Lung (tissue), 12 donors: Measurements from ENCODE around the gene PCDHGA7. TPM values are rescaled to one million over a fixed set of nuclear protein-coding genes. Genes with fewer than 3 reads are reported as not detected.

Experiments used
- ATAC-seq: fragments of 200-7000 bp; cut with Tn5 transposase; one replicate; pipeline ENCODE4 v1.9.1; 2020; ENCODE audit warnings: moderate number of reproducible peaks; ENCODE audit not compliant: insufficient read depth, low FRiP score
- DNase-seq, 3 donors: peaks; one replicate each; pipeline ENCODE4 v3.0.0-alpha.2; 2013 to 2017
- H3K27ac ChIP-seq, 2 donors: one replicate each; pipeline ENCODE4 v1.5.1; 2013; ENCODE audit warnings: mild to moderate bottlenecking in 2 of 2, moderate library complexity in 2 of 2, control low read depth in 1 of 2, inconsistent platforms in 1 of 2, low read depth in 1 of 2, low read length in 1 of 2
- H3K27me3 ChIP-seq, 3 donors: one replicate each; pipeline ENCODE4 v1.5.1; 2013; ENCODE audit warnings: low read length in 2 of 3; ENCODE audit not compliant: control insufficient read depth in 3 of 3, insufficient read depth in 3 of 3
- H3K36me3 ChIP-seq, 4 donors: one replicate each; pipeline ENCODE4 v1.5.1; 2013; ENCODE audit warnings: low read length in 4 of 4, mild to moderate bottlenecking in 1 of 4, moderate library complexity in 1 of 4; ENCODE audit not compliant: control insufficient read depth in 4 of 4, insufficient read depth in 4 of 4
- H3K4me1 ChIP-seq, 5 donors: one replicate each; pipeline ENCODE4 v1.5.1; 2013; ENCODE audit warnings: low read length in 5 of 5, mild to moderate bottlenecking in 2 of 5, moderate library complexity in 1 of 5; ENCODE audit not compliant: control insufficient read depth in 5 of 5, insufficient read depth in 5 of 5
- H3K4me3 ChIP-seq: one replicate; pipeline ENCODE4 v1.5.1; 2013; ENCODE audit warnings: mild to moderate bottlenecking, control low read depth, moderate library complexity
- H3K9ac ChIP-seq, 2 donors: one replicate each; pipeline ENCODE4 v1.5.1; 2013; ENCODE audit warnings: low read length in 2 of 2, control low read depth in 1 of 2; ENCODE audit not compliant: insufficient read depth in 1 of 2
- H3K9me3 ChIP-seq, 4 donors: one replicate each; pipeline ENCODE4 v1.5.1; 2013; ENCODE audit warnings: low read length in 3 of 4, mild to moderate bottlenecking in 1 of 4, moderate library complexity in 1 of 4; ENCODE audit not compliant: control insufficient read depth in 4 of 4, insufficient read depth in 3 of 4
- CTCF ChIP-seq: IDR thresholded peaks from 2 replicates; pipeline ENCODE4 v1.5.1; 2012; ENCODE audit warnings: mild to moderate bottlenecking; ENCODE audit errors: control extremely low read depth, extremely low read depth
- whole genome bisulfite sequencing, 2 donors: extraction: QIAGEN DNeasy Blood & Tissue Kit; methylation state at CpG; one replicate each; pipeline ENCODE4 v1.1.7; 2013; 5-methylcytosine and 5-hydroxymethylcytosine counted together
- polyA plus RNA-seq, 2 donors: library from polyadenylated mRNA; stranded (reverse); fragments of 200-250 nt; gene quantifications; one replicate each; pipeline ENCODE4 v1.2.1, GENCODE V29; 2013
- total RNA-seq, 2 donors: library from RNA; depleted of rRNA in 1 of 2; stranded (reverse); fragments of >200 nt in 1 of 2; gene quantifications; one replicate each; pipeline ENCODE4 v1.2.1, GENCODE V29; 2014 to 2021
- donor health status: control.
- donor health status: control.
- donor health status: Bipolar disorder and iron deficiency.
- donor health status: healthy.
- donor health status: DM: yes; HTN: yes; CAD: no.

Gene PCDHGA7
- total and polyA plus RNA-seq, 4 donors = 0.23 to 6.3 (median 1.6) TPM

DNA sequence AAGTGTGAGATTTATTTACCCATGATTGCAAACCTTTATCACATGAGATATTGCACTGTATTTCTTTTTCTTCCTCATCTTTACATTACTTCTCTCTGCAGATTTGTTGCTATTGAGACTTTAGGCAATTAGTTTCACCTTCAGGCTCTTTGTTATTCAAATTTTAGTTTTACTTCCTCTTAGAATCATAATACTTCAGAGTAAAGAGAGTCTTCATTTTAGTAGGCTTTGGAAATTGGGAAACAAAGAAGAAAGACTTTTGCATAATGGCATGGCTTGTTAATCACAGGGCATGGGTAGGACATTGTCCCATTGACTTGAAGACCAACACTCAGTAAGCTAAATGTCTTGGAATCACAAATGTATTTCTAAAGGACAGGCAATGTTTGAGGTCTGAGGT, 19.8 kb upstream of the PCDHGA7 start:
- no peak for TF ChIP-seq CTCF
- DNase-seq (no peak), ATAC-seq (no peak)
- H3K27me3 ChIP-seq = peaks cover 0 to 6% (median 5%) of the 10 kb centered on the region in 3 donors
- H3K4me3 ChIP-seq = no peak overlapping the region
- H3K9ac ChIP-seq = no peak overlapping the region
- peaks cover 0 to 2% (median 0%) of the 10 kb centered on the region in 5 donors for H3K4me1 ChIP-seq
- H3K27ac ChIP-seq = no peak overlapping the region
- H3K36me3 ChIP-seq = peaks cover 0 to 3% (median 0%) of the 10 kb centered on the region in 4 donors
- H3K9me3 ChIP-seq = peaks cover 3 to 50% (median 26%) of the 10 kb centered on the region in 4 donors

GRCh38 chr5:141363952-141364660, 18.4 kb upstream of the PCDHGA7 start, which contains the start of gene PCDHGA5:
PCDHGA5 (plus strand) TSS chr5:141364162; CDS start chr5:141364331, 169 bp downstream.
- peaks cover 0 to 48% (median 23%) of the 10 kb centered on the region in 4 donors for H3K9me3 ChIP-seq
- H3K27me3 ChIP-seq = peaks cover 0 to 6% (median 5%) of the 10 kb centered on the region in 3 donors
- H3K27ac ChIP-seq = no peak within 1 kb of the TSS
- no peak within 1 kb of the TSS for H3K9ac ChIP-seq
- TF ChIP-seq CTCF = no peak
- H3K4me1 ChIP-seq = peaks cover 0 to 2% (median 0%) of the 10 kb centered on the region in 5 donors
- no peak for ATAC-seq
- no peak within 1 kb of the TSS for H3K4me3 ChIP-seq
- H3K36me3 ChIP-seq = peaks cover 0 to 3% (median 0%) of the 10 kb centered on the region in 4 donors
- DNase-seq = peak in 2 of 3 donors; percentile 24 to 25
- WGBS, 2 donors = 15 to 16% methylated on average over 34 of the region's 34 CpGs

DNA sequence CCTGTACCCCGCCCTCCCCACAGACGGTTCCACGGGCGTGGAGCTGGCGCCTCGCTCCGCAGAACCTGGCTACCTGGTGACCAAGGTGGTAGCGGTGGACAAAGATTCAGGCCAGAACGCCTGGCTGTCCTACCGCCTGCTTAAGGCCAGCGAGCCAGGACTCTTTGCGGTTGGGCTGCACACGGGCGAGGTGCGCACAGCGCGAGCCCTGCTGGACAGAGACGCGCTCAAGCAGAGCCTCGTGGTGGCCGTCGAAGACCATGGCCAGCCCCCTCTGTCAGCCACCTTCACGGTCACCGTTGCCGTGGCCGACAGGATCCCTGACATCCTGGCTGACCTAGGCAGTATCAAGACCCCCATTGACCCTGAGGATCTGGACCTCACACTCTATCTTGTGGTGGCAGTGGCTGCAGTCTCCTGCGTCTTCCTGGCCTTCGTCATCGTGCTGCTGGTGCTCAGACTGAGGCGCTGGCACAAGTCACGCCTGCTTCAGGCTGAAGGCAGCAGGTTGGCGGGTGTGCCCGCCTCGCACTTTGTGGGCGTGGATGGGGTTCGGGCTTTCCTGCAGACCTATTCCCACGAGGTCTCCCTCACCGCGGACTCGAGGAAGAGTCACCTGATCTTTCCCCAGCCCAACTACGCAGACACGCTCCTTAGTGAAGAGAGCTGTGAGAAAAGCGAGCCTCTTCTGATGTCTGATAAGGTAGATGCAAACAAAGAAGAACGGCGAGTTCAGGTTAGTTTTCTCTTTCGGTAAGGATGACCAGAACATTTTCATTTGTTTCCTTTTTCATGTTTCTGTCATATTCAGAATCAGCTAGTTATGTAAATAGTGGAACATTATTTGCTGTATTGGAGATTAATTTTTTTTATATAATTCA, 16.3 kb upstream of the PCDHGA7 start:
- 32 to 34% methylated on average over 46 of the region's 46 CpGs for WGBS, 2 donors
- no peak overlapping the region for H3K27ac ChIP-seq
- H3K4me3 ChIP-seq = no peak overlapping the region
- DNase-seq = no peak
- H3K36me3 ChIP-seq = no peaks in the 10 kb centered on the region
- H3K9ac ChIP-seq = no peak overlapping the region
- ATAC-seq = no peak
- H3K9me3 ChIP-seq = peaks cover 0 to 49% (median 23%) of the 10 kb centered on the region in 4 donors
- H3K4me1 ChIP-seq = peaks cover 0 to 2% (median 0%) of the 10 kb centered on the region in 5 donors
- no peak for TF ChIP-seq CTCF
- peaks cover 0 to 6% (median 5%) of the 10 kb centered on the region in 3 donors for H3K27me3 ChIP-seq
